ENCODE results near the gene MTHFD1L. TPM values are rescaled to one million over a fixed set of nuclear protein-coding genes. Genes with fewer than 3 reads are reported as not detected.

Gene MTHFD1L
- total RNA-seq, 3 donors from 2014 or later (not counting 1 experiment from before 2014, with no cell fraction given) = 3.8 to 4.5 (median 4.3) TPM

DNA sequence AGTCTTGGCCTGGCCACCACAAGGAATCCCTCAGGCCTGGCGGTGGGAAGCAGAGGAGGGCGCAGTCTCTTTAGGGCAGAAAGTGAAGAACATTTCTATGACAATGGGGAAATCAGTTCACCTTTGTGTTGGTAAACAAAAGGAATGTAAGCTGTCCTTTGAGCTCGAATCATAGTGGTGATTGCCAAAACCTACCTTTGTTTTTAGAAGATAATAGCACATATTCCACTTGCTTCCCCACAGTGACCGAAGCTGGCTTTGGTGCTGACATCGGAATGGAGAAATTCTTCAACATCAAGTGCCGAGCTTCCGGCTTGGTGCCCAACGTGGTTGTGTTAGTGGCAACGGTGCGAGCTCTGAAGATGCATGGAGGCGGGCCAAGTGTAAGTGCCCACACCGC lies 144.1 kb downstream of the MTHFD1L start:
- H3K4me1 Mint-ChIP-seq = peaks cover 2 to 13% of the 10 kb centered on the region in 2 donors
- no peak overlapping the region for H3K27ac Mint-ChIP-seq
- H3K27me3 ChIP-seq (ENCODE audit: control insufficient read depth, insufficient read depth, low read length) = no peaks in the 10 kb centered on the region
- TF ChIP-seq, protein P1, sequence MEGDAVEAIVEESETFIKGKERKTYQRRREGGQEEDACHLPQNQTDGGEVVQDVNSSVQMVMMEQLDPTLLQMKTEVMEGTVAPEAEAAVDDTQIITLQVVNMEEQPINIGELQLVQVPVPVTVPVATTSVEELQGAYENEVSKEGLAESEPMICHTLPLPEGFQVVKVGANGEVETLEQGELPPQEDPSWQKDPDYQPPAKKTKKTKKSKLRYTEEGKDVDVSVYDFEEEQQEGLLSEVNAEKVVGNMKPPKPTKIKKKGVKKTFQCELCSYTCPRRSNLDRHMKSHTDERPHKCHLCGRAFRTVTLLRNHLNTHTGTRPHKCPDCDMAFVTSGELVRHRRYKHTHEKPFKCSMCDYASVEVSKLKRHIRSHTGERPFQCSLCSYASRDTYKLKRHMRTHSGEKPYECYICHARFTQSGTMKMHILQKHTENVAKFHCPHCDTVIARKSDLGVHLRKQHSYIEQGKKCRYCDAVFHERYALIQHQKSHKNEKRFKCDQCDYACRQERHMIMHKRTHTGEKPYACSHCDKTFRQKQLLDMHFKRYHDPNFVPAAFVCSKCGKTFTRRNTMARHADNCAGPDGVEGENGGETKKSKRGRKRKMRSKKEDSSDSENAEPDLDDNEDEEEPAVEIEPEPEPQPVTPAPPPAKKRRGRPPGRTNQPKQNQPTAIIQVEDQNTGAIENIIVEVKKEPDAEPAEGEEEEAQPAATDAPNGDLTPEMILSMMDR (IDR thresholded peaks at IDR 0.05) = no peak
- intact Hi-C loops (cut with micrococcal nuclease) = no loop called here
- H3K4me3 ChIP-seq (ENCODE audit: low read length) = no peak overlapping the region
- no peaks in the 10 kb centered on the region for H3K4me1 ChIP-seq (ENCODE audit: control insufficient read depth, insufficient read depth, low read length)
- H3K27ac ChIP-seq (ENCODE audit: low read length) = no peak overlapping the region
- H3K36me3 Mint-ChIP-seq = no peaks in the 10 kb centered on the region
- no peaks in the 10 kb centered on the region for H3K36me3 ChIP-seq (ENCODE audit: control insufficient read depth, insufficient read depth, low read length)
- no peaks in the 10 kb centered on the region for H3K9me3 Mint-ChIP-seq
- no peaks in the 10 kb centered on the region for H3K27me3 Mint-ChIP-seq (ENCODE audit: low read depth in 2 of 2)
- DNase-seq = no peak
- 96% methylated on average over 12 of the region's 12 CpGs for WGBS (ENCODE audit: insufficient coverage)
- H3K9me3 ChIP-seq (ENCODE audit: control insufficient read depth, insufficient read depth, low read length) = no peaks in the 10 kb centered on the region
- no peak for ATAC-seq
- H3K4me3 Mint-ChIP-seq = no peak overlapping the region

DNA sequence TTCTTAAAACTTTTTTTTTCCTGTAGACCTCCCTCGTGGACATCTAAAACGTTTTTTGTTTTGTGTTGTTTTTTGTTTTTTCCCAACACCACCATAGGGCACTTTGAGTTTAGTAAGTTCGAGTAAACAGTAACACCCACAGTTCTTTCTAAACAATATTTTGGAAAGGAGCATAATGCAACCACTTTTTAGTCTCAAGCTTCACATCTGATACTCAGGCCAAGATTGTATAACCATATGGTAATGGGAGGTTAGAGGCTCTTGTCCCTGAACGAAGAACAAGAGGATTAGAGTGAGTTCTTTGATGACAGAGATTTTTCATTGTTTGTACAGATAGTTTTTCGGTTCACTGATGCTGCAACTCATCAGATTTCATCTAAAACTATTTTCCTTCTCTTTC lies 144.6 kb downstream of the MTHFD1L start:
- H3K36me3 ChIP-seq (ENCODE audit: control insufficient read depth, insufficient read depth, low read length) = no peaks in the 10 kb centered on the region
- H3K36me3 Mint-ChIP-seq = no peaks in the 10 kb centered on the region
- TF ChIP-seq, protein P1 (IDR thresholded peaks at IDR 0.05) = no peak
- peaks cover 0 to 10% of the 10 kb centered on the region in 2 donors for H3K4me1 Mint-ChIP-seq
- no peaks in the 10 kb centered on the region for H3K27me3 ChIP-seq (ENCODE audit: control insufficient read depth, insufficient read depth, low read length)
- DNase-seq (no peak), ATAC-seq (no peak)
- H3K4me3 ChIP-seq (ENCODE audit: low read length) = no peak overlapping the region
- H3K9me3 ChIP-seq (ENCODE audit: control insufficient read depth, insufficient read depth, low read length) = no peaks in the 10 kb centered on the region
- H3K27me3 Mint-ChIP-seq (ENCODE audit: low read depth in 2 of 2) = no peaks in the 10 kb centered on the region
- H3K4me1 ChIP-seq (ENCODE audit: control insufficient read depth, insufficient read depth, low read length) = no peaks in the 10 kb centered on the region
- no peaks in the 10 kb centered on the region for H3K9me3 Mint-ChIP-seq
- intact Hi-C loops (cut with micrococcal nuclease) = no loop called here
- no peak overlapping the region for H3K27ac Mint-ChIP-seq
- no peak overlapping the region for H3K27ac ChIP-seq (ENCODE audit: low read length)
- 92% methylated on average over 2 of the region's 5 CpGs for WGBS (ENCODE audit: insufficient coverage)
- H3K4me3 Mint-ChIP-seq = no peak overlapping the region

DNA sequence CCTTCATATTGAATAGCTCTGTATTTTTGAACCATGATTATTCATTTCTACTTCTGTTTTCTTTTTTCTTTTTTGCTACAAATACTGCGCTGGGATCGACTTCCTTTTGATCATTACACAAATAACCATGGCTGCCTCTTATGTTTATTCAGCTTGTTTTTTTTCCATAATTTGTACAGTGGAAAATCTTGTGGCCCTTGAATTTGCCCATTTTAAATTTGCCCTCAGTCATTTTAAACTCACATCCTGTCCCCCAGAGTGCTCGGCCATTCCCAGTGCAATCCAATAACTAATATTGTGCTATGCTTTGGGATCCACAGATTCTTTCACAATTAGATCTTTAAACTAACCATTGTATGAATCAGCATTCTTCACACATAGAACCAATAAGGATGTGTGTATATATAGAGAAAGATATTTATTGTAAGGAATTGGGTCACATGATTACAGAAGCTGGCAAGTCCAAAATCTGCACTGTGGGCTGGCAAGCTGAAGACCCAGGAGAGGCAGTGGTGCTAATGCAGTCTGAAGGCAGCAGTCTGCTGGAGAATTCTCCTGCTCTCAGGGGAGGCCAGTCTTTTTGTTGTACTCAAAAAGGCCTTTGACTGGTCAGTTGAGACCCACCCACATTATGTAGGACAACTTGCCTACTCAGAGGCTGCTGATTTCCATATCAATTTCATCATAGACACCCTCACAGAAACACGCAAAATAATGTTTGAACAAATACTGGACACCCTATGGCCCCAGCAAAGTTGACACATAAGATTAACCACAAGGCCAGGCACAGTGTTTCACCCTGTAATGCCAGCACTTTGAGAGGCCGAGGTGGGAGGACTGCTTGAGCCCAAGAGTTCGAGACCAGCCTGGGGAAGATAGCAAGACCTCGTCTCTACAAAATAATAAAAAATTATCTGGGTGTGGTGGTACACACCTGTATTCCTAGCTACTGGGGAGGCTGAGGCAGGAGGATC lies 147.1 kb downstream of the MTHFD1L start:
- no peak overlapping the region for H3K27ac Mint-ChIP-seq
- TF ChIP-seq, protein P1 (IDR thresholded peaks at IDR 0.05) = no peak

More for the DNA sequence above, 147.1 kb downstream of the MTHFD1L start:
- Mint-ChIP-seq H3K4me3 (no peak overlapping the region), H3K4me1 (peaks cover 0 to 4% of the 10 kb centered on the region in 2 donors), H3K27me3 (ENCODE audit: low read depth in 2 of 2) (no peaks in the 10 kb centered on the region), H3K9me3 (no peaks in the 10 kb centered on the region), H3K36me3 (no peaks in the 10 kb centered on the region)
- Histone ChIP-seq H3K36me3 (ENCODE audit: control insufficient read depth, insufficient read depth, low read length) (no peaks in the 10 kb centered on the region), H3K27ac (ENCODE audit: low read length) (no peak overlapping the region), H3K27me3 (ENCODE audit: control insufficient read depth, insufficient read depth, low read length) (no peaks in the 10 kb centered on the region), H3K4me3 (ENCODE audit: low read length) (no peak overlapping the region), H3K9me3 (ENCODE audit: control insufficient read depth, insufficient read depth, low read length) (no peaks in the 10 kb centered on the region), H3K4me1 (ENCODE audit: control insufficient read depth, insufficient read depth, low read length) (no peaks in the 10 kb centered on the region)
- DNase-seq = no peak
- WGBS (ENCODE audit: insufficient coverage) = 93% methylated on average over 6 of the region's 7 CpGs
- ATAC-seq = no peak
- intact Hi-C loops (cut with micrococcal nuclease) = no loop called here
